ENCODE data around the gene TNNI3K.
"Not testable (repeated sequence)": the region's sequence is repeated elsewhere in the genome, so short reads cannot be mapped to it uniquely, and the experiment has no call there.

TNNI3K gene, protein sequence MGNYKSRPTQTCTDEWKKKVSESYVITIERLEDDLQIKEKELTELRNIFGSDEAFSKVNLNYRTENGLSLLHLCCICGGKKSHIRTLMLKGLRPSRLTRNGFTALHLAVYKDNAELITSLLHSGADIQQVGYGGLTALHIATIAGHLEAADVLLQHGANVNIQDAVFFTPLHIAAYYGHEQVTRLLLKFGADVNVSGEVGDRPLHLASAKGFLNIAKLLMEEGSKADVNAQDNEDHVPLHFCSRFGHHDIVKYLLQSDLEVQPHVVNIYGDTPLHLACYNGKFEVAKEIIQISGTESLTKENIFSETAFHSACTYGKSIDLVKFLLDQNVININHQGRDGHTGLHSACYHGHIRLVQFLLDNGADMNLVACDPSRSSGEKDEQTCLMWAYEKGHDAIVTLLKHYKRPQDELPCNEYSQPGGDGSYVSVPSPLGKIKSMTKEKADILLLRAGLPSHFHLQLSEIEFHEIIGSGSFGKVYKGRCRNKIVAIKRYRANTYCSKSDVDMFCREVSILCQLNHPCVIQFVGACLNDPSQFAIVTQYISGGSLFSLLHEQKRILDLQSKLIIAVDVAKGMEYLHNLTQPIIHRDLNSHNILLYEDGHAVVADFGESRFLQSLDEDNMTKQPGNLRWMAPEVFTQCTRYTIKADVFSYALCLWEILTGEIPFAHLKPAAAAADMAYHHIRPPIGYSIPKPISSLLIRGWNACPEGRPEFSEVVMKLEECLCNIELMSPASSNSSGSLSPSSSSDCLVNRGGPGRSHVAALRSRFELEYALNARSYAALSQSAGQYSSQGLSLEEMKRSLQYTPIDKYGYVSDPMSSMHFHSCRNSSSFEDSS

DNA sequence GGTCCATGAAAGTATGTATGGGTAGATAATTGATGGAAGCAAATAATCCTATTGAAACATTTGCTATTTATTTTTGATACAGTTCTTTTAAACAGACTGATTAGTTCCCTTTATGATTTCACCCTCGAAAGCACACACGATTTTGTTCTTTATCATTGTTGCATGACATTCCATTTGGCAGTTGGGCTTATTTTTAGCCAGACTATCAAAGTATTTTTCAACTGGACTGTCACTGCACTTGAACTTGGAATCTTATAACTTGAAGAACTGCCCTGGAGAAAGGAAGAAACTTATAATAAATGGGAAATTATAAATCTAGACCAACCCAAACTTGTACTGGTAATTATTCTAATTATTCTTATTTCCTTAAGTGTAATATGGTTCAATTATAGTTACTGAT, at the start of gene TNNI3K:
TSS of gene TNNI3K (plus strand) at position 235 of the 400 bp plus-strand sequence. CDS start at position 300, 65 bp downstream.
- no peak within 1 kb of the TSS for H3K4me3 ChIP-seq
- no peak within 1 kb of the TSS for H3K27ac ChIP-seq

DNA sequence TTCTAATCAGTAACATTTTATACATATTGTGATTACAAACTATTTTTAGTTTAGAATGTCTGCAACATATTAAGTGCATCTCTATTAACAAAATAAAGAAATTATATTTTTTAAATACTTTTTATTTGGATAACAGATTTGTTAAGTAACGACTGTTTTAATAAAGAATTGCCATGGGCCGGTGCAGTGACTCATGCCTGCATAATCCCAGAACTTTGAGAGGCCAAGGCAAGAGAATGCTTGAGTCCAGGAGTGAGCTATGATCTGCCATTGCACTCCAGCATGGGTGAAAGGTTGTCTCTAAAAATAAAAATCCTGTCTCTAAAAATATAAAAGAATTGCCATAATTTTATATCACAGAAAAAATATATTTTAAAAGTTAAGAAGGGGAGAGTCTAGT, 41.3 kb upstream of the TNNI3K start:
- Histone ChIP-seq H3K27ac (no peak overlapping the region), H3K4me3 (no peak overlapping the region)

DNA sequence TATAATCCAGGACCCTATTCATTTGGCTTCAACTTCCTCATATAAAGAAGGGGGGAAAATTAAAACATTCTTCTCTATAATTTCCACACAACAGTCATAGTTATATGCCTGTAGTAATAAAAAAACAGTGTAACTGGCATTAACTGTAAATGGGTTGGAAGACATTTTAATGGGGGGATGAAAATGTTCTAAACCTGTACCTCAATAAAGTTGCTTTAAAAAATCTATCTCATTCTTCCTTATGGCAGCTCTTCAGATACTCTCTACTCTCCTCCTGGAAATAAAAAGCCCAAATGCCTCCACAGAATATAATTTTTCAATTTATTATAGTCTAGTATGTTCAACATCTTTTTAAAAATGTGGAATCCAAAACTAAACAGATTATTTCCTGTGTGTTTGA, 39.8 kb upstream of the TNNI3K start:
- no peak overlapping the region for H3K27ac ChIP-seq
- no peak overlapping the region for H3K4me3 ChIP-seq

DNA sequence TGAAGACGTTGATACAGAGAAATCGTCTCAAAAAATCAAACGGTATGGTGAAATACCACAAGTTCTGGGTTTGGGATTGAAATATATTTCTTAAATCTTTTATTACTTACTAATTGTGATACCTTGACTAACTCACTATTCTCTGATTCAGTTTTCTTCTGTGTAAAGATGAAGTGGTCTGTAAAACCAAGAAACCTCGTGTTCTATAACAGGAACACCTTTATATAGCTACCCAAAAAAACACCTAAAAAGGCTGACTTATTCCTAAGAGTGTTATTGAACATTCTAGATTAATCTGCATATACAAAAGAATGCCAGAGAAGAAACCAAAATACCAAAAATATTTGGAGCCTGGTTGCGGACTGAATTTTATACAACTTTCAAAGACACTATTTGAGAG, 37.9 kb upstream of the TNNI3K start:
- H3K27ac ChIP-seq, result peak overlapping the region in 13 of 21 experiments; percentile 62 to 90 (median 79)
- H3K4me3 ChIP-seq, result peak overlapping the region; percentile 37 to 75 (median 49)

DNA sequence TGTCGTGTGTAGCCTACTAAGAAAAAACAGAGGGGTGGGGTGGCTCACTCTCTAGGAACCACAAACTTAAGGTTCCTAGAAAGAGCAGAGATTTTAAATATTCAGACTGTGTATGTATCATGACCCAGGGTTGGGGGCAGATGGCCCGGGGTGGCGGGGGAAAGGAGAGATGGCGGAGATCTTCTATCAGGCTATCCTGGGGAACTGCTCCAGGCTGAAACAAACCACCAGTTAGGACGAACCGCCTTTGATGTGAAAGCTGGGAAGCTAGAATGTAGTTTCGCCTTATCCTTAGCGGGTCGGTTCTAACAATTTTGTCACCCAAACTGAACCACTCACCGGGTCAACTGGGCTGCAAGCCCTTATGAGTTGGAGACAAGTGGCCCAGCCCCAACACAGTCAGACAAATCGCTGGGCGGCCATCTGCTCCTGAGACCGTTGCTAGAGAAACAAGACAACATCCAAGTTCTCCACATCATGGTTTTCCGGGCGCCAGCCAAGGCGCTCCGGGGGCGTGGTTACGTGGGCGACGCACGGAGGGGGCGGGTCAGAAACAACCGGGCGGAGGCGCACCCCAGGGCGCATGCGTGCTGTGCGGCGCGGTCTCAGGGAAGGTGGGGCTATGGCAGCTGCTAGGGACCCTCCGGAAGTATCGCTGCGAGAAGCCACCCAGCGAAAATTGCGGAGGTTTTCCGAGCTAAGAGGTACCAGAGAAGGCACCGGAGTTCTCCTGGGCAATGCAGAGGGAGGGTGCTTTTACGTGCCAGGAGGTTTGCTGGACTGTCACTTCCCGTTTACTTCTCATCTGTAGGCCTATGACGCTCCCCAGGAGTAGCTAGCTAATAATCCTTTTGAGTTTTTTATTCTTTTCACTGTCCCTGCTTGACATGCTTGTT, 37.3 kb upstream of the TNNI3K start, which contains the start of the genes FPGT and LRRIQ3:
TSS of gene FPGT (plus strand) at position 586 of the 896 bp plus-strand sequence. CDS start at position 623, 37 bp downstream.
TSS of gene LRRIQ3 (minus strand) at position 520 of the 896 bp plus-strand sequence. CDS start 14,492 bp downstream, outside the sequence.
- Histone ChIP-seq H3K27ac (peak within 1 kb of the TSS; percentile 33 to 94 (median 80)), H3K4me3 (peak within 1 kb of the TSS; percentile 37 to 75 (median 49))

DNA sequence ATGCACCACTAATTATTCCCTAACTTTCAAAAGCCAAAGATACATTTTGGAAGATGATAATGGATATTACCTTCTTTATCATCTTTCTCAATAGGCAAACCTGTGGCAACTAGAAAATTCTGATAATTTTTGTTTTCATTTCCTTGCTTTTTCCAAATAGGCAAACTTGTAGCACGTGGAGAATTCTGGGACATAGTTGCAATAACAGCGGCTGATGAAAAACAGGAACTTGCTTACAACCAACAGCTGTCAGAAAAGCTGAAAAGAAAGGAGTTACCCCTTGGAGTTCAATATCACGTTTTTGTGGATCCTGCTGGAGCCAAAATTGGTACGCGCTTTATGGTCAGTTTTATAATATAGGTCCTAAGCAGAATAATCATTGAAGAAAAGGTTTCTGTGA, 35.7 kb upstream of the TNNI3K start:
- H3K4me3 ChIP-seq, result no peak overlapping the region

DNA sequence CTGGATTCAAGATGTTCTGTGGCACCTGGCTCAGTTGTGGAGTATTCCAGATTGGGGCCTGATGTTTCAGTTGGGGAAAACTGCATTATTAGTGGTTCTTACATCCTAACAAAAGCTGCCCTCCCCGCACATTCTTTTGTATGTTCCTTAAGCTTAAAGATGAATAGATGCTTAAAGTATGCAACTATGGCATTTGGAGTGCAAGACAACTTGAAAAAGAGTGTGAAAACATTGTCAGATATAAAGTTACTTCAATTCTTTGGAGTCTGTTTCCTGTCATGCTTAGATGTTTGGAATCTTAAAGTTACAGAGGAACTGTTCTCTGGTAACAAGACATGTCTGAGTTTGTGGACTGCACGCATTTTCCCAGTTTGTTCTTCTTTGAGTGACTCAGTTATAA, 29.9 kb upstream of the TNNI3K start:
- Histone ChIP-seq H3K27ac (no peak overlapping the region), H3K4me3 (no peak overlapping the region)

More for the DNA sequence above, 35.7 kb upstream of the TNNI3K start:
- no peak overlapping the region for H3K27ac ChIP-seq

DNA sequence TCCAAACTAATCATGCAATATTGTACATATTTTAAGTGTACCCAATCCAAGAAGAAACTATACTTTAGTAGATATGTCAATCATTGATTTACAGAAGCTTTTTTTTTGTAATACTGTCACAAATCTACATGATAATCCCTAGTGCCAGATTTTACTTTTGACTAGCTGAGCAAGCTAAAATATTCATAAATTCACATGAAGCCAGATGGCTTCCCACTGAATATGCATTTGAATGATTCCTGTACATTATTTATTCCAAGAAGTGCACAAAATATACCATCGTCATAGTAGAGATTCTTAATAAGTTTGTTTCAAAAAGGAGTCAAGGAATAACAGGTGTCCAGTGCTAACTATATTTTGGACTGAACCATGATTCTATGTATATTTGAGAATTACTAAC, 20.0 kb upstream of the TNNI3K start:
- H3K27ac ChIP-seq, result no peak overlapping the region
- no peak overlapping the region for H3K4me3 ChIP-seq

DNA sequence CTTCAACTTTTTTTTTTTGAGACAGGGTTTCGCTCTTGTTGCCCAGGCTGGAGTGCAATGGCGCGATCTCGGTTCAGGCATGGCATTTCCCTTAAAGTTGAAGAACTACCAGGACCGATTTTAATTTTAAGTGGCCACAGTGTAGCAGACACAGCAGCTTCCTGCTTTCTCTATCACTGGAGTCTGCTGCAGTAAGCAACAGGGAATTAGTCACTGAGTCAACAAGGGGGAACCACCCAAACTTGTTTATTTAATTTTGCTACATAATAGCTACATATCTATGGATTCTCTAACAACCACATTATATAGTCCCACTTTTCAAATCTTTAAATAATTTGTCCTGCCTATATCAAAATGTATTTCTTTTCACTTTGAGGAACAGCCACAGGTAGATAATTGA, 12.5 kb upstream of the TNNI3K start:
- Histone ChIP-seq H3K4me3 (no peak overlapping the region), H3K27ac (no peak overlapping the region)

DNA sequence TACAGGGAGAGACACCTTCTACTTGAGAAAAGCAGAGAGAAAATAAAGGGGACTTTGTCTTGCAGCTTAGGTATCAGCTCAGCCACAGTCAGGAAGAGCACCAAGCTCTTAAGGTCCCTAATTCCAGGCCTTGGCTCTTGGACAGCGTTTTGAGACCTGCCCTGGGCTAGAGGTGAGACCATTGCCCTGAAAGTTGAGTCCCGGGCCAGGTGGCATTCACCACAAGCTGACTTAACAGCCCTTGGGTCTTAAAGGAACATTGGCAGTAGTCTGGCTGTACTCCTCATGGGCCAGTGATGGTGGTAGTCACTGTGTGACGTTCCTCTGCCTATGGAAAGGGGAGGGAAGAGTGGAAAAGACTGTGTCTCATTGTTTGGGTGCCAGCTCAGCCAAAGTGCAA, 11.7 kb upstream of the TNNI3K start:
- Histone ChIP-seq H3K4me3 (no peak overlapping the region), H3K27ac (no peak overlapping the region)

DNA sequence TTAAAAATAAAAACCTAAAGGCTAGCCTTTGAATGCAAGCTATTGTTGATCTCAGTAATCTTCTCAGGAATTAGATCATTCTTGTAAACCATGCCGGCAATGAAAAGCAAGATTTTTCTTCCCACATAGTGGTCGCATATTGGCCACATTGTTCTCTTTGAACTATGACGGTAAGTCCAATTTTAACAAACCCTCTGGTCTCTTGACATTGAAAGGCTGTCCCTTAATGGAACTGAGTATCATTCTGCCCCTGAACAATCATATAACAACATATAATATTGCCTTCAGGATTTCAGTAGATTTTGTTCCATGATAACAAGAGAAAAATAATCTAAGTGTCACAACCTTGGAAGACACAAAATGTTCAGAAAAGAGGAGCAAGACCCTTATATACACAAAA, 1.3 kb downstream of the TNNI3K start:
- no peak overlapping the region for H3K4me3 ChIP-seq
- no peak overlapping the region for H3K27ac ChIP-seq

DNA sequence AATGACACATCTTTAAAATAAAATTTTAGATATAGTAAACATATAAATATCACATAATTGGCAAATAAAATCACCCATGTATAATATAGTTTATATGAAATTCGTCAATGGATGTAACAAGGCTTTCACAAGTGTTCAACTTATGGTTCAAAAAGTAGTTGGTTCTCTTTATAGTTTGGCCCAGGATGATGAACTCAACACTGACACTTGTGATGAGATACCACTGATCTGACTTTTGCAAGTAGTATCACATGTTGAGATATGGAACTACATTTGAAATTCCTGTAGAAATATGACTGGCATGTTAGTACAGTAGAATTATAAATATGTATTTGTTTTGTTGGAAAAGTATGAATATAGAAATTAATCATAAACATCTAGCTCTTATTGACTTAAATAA, 1.8 kb downstream of the TNNI3K start:
- Histone ChIP-seq H3K27ac (no peak overlapping the region), H3K4me3 (no peak overlapping the region)

DNA sequence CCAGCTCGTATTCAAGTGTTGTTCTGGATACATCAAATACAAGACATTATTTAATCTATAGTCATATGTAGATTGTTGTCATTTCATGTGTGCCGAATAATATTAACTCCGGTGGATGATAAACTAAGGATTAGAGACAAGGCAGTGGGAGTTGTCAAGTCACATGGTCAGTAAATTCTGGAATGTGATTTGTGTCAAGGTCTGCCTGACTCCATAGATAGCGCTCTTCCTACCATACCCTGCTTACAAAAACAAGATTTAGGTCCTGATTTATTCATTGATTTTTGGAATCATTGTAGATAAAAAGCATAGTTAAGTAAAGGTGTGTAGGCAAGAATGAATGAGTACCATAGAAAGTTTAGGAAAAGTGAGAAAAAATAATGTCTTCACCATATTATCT, 2.6 kb downstream of the TNNI3K start:
- Histone ChIP-seq H3K27ac (no peak overlapping the region), H3K4me3 (no peak overlapping the region)

DNA sequence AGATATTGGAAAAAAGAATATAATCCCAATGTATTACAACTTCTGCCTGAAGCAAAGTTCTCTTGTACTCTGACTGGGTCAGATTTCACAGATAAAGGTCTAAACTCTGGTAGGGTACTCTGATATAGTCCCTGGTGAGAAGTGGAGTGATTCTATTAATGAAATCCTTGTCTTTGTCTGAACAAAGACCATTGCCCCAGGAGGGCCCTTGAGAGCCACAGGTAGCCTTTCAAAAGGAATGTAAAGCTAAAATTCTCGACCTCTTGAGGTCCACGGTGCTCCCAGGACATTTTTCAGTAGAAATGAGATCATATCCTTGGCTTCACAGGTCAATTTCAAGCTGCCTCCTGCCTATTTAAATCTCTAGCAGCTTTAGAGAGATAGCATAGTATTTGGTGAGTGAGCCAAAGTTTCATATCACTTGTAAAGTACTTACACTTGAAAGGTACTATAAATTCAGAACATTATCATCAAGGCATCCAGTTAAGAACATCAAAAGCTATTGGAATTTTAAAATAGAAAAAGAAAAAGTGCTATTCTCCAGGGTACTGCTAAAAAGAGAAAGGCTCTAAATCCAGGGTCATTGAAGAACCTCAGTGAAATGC, 10.1 kb downstream of the TNNI3K start:
- H3K27ac ChIP-seq, result no peak overlapping the region
- H3K4me3 ChIP-seq, result no peak overlapping the region

DNA sequence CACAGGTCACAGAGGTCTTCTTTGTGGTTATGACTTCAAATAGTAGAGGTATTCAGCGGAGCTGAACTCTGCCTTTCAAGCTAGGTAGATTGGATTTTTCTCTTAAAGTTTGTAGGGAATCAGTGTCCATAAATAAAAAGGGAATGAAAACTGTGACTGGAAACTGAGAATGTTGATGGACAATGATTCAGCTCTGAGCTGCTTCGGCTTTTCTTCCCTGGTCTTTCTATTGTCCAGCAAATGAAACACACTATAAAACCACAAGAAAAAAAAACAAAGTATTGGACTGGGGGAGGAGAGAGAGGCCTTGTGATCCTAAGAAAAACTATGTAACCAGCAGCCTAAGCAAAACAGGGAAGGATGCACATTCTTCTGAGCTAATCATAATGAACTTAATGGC, 11.1 kb downstream of the TNNI3K start:
- Histone ChIP-seq H3K27ac (no peak overlapping the region), H3K4me3 (no peak overlapping the region)

DNA sequence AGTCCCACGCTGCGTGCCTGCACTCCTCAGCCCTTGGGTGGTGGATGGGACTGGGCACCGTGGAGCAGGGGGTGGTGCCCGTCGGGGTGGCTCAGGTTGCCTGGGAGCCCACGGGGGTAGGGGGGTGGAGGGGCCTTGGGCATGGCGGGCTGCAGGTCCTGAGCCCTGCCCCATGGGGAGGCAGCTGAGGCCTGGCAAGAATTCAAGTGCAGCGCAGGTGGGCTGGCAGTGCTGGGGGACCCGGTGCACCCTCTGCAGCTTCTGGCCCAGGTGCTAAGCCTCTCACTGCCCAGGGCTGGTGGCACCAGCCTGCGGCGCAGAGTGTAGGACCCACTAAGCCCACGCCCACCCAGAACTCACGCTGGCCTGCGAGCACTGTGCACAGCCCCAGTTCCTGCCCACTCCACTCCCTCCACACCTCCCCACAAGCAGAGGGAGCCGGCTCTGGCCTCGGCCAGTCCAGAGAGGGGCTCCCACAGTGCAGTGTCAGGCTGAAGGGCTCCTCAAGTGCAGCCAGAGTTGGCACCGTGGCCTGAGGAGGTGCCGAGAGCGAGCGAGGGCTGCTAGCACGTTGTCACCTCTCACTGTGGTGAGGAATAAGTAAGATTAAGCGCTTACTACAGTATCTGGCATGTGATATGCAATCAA, 12.8 kb downstream of the TNNI3K start:
- Histone ChIP-seq H3K27ac (no peak overlapping the region), H3K4me3 (no peak overlapping the region)

DNA sequence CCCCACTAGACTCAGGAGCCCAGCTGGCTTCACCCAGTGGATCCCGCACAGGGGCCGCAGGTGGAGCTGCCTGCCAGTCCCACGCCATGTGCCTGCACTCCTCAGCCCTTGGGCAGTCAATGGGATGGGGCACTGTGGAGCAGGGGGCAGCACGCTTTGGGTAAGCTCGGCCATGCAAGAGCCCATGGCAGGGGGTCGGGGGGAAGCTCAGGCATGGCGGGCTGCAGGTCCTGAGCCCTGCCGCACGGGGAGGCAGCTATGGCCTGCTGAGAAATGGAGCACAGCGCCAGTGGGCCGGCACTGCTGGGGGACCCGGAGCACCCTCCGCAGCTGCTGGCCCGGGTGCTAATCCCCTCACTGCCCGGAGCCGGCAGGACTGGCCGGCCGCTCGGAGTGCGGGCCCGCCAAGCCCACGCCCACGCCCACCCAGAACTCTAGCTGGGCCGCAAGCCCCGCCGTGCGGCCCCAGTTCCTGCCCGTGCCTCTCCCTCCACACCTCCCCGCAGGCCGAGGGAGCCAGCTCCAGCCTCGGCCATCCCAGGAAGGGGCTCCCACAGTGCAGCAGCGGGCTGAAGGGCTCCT, 18.1 kb downstream of the TNNI3K start:
- H3K27ac ChIP-seq, H3K4me3 ChIP-seq: not testable (repeated sequence)

DNA sequence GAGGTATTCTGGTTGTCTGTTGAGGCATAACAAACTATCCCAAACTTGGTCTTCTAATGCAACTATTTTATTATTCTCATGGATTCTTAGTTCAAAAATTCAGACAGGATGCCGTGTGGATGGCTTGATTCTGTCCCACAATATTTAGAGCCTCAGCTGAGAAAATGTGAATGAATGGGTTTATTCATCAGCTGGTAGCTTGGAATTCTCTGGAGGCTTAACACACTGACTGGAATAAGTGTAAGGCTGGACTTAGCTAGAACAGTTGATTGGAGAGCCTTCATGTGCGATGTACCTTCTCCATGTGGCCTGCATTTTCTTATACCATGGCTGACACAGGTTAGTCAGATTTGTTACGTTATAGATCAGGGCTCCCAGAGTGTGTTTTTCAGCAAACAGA, 30.8 kb downstream of the TNNI3K start:
- Histone ChIP-seq H3K27ac (no peak overlapping the region), H3K4me3 (no peak overlapping the region)

Data from skin epidermis (tissue), 12 donors.